HG03108 (cell line): Measurements from ENCODE around the gene SERPING1.
A peak's percentile ranks its signal among the peaks of the same experiment; 100 is the strongest.
"Not testable (repeated sequence)": the region's sequence is repeated elsewhere in the genome, so short reads cannot be mapped to it uniquely, and the experiment has no call there.

Source experiments
- ATAC-seq: cut with Tn5 transposase; IDR thresholded peaks from one replicate; pipeline ENCODE4 v1.9.1; 2021; ENCODE audit warnings: moderate library complexity; ENCODE audit not compliant: unreplicated experiment

SERPING1 gene

GRCh38 chr11:57652230-57652629 lies 54.7 kb downstream of the SERPING1 start:
- not testable (repeated sequence) for ATAC-seq

GRCh38 chr11:57652662-57653061 lies 55.2 kb downstream of the SERPING1 start:
- ATAC-seq: no peak

DNA sequence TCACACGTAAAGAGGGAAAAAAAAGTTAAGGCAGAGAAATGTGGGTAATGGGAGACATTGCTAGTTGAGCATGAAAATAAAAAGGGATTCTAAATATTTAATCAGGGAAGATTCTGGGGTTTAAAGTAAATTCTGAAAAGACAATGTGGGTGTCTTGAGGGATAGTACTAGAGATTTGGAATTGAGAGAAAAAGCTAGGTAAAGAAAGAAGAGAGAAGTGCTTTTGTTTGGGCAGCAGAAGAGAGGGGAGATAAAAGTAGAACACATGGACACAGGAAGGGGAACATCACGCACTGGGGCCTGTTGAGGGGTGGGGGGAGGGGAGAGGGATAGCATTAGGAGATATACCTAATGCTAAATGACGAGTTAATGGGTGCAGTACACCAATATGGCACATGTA lies 55.7 kb downstream of the SERPING1 start:
- ATAC-seq: no peak

GRCh38 chr11:57656885-57657193 lies 59.4 kb downstream of the SERPING1 start:
- no peak for ATAC-seq

- peak; percentile 99 for ATAC-seq
Observed at GRCh38 chr11:57657194-57658022, 59.9 kb downstream of the SERPING1 start, which contains the start of gene CLP1. Gene CLP1 (plus strand): TSS chr11:57657762. CDS start chr11:57659477, 1,715 bp downstream.

GRCh38 chr11:57658023-57658361 lies 60.5 kb downstream of the SERPING1 start:
- no peak for ATAC-seq

GRCh38 chr11:57659669-57660068 lies 62.2 kb downstream of the SERPING1 start:
- no peak for ATAC-seq

- ATAC-seq: no peak
Observed at GRCh38 chr11:57662893-57663292, 65.4 kb downstream of the SERPING1 start.

- ATAC-seq: no peak
Observed at GRCh38 chr11:57663975-57664374, 66.5 kb downstream of the SERPING1 start.
